ENCODE measurements around the gene MANF.

DNA sequence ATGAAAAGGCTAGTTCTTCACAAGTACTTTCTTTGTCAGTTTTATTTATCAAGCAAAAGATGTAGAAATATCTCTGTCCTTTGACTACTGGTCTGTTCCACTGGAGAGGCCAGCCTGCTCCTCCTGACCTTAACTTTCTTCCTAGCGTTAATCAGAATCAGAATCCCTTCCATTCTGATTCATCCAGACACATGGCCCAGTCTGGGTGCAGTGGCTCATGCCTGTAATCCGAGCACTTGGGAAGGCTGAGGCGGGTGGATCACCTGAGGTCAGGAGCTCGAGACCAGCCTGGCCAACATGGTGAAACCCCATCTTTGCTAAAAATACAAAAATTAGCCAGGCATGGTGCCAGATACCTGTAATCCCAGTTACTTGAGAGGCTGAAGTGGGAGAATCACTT is 32.0 kb upstream of the MANF start:
- TF ChIP-seq, protein P1, sequence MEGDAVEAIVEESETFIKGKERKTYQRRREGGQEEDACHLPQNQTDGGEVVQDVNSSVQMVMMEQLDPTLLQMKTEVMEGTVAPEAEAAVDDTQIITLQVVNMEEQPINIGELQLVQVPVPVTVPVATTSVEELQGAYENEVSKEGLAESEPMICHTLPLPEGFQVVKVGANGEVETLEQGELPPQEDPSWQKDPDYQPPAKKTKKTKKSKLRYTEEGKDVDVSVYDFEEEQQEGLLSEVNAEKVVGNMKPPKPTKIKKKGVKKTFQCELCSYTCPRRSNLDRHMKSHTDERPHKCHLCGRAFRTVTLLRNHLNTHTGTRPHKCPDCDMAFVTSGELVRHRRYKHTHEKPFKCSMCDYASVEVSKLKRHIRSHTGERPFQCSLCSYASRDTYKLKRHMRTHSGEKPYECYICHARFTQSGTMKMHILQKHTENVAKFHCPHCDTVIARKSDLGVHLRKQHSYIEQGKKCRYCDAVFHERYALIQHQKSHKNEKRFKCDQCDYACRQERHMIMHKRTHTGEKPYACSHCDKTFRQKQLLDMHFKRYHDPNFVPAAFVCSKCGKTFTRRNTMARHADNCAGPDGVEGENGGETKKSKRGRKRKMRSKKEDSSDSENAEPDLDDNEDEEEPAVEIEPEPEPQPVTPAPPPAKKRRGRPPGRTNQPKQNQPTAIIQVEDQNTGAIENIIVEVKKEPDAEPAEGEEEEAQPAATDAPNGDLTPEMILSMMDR (conservative IDR thresholded peaks at IDR 0.05; ENCODE audit: low read depth, low read length) = no peak
- no peak for TF ChIP-seq POLR2A (IDR thresholded peaks at IDR 0.05; ENCODE audit: low read depth, low read length)

Measured in IMR-90 (cell line).